Panc1 (cell line): Measurements from ENCODE around the gene CACNB3.

Source experiments
- POLR2AphosphoS5 ChIP-seq: IDR thresholded peaks from 2 replicates; pipeline ENCODE4 v1.6.1; 2012; ENCODE audit warnings: mild to moderate bottlenecking, low read depth, low read length, moderate library complexity
- TCF7L2 ChIP-seq: IDR thresholded peaks from 2 replicates; pipeline ENCODE4 v1.6.1; 2011; ENCODE audit warnings: mild to moderate bottlenecking, low read depth, low read length, inconsistent platforms
- TF ChIP-seq, protein P1 (sequence below): fragments of 450-650 bp; IDR thresholded peaks from 2 replicates; pipeline ENCODE4 v1.5.1; 2017; ENCODE audit warnings: mild to moderate bottlenecking
- TF ChIP-seq, protein P2 (sequence below), 2 experiments: IDR thresholded peaks; 2 replicates each; pipeline ENCODE4 v1.6.1; 2011 to 2012; ENCODE audit warnings: low read depth in 2 of 2, control low read depth in 1 of 2, low read length in 1 of 2, mild to moderate bottlenecking in 1 of 2, moderate library complexity in 1 of 2; ENCODE audit not compliant: insufficient read depth in 1 of 2

GRCh38 chr12:48800971-48801370 is 17.3 kb upstream of the CACNB3 start:
- TF ChIP-seq POLR2AphosphoS5: no peak
- TF ChIP-seq, protein P1, sequence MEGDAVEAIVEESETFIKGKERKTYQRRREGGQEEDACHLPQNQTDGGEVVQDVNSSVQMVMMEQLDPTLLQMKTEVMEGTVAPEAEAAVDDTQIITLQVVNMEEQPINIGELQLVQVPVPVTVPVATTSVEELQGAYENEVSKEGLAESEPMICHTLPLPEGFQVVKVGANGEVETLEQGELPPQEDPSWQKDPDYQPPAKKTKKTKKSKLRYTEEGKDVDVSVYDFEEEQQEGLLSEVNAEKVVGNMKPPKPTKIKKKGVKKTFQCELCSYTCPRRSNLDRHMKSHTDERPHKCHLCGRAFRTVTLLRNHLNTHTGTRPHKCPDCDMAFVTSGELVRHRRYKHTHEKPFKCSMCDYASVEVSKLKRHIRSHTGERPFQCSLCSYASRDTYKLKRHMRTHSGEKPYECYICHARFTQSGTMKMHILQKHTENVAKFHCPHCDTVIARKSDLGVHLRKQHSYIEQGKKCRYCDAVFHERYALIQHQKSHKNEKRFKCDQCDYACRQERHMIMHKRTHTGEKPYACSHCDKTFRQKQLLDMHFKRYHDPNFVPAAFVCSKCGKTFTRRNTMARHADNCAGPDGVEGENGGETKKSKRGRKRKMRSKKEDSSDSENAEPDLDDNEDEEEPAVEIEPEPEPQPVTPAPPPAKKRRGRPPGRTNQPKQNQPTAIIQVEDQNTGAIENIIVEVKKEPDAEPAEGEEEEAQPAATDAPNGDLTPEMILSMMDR: no peak
- TF ChIP-seq, protein P2, sequence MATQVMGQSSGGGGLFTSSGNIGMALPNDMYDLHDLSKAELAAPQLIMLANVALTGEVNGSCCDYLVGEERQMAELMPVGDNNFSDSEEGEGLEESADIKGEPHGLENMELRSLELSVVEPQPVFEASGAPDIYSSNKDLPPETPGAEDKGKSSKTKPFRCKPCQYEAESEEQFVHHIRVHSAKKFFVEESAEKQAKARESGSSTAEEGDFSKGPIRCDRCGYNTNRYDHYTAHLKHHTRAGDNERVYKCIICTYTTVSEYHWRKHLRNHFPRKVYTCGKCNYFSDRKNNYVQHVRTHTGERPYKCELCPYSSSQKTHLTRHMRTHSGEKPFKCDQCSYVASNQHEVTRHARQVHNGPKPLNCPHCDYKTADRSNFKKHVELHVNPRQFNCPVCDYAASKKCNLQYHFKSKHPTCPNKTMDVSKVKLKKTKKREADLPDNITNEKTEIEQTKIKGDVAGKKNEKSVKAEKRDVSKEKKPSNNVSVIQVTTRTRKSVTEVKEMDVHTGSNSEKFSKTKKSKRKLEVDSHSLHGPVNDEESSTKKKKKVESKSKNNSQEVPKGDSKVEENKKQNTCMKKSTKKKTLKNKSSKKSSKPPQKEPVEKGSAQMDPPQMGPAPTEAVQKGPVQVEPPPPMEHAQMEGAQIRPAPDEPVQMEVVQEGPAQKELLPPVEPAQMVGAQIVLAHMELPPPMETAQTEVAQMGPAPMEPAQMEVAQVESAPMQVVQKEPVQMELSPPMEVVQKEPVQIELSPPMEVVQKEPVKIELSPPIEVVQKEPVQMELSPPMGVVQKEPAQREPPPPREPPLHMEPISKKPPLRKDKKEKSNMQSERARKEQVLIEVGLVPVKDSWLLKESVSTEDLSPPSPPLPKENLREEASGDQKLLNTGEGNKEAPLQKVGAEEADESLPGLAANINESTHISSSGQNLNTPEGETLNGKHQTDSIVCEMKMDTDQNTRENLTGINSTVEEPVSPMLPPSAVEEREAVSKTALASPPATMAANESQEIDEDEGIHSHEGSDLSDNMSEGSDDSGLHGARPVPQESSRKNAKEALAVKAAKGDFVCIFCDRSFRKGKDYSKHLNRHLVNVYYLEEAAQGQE (IDR thresholded peaks at IDR 0.05; ENCODE audit: insufficient read depth in 1 of 2, low read depth in 2 of 2, low read length in 1 of 2): no peak
- TF ChIP-seq TCF7L2: no peak
